GM19240 (cell line): ENCODE results near the gene GGT5.
"Not testable (repeated sequence)": the region's sequence is repeated elsewhere in the genome, so short reads cannot be mapped to it uniquely, and the experiment has no call there.

Experiments used
- DNase-seq: peaks from one replicate; pipeline ENCODE4 v3.0.0; 2011; ENCODE audit warnings: low spot score; ENCODE audit not compliant: insufficient read length

Gene GGT5

GRCh38 chr22:24184057-24184798 is 60.7 kb downstream of the GGT5 start:
- no peak for DNase-seq

GRCh38 chr22:24183321-24184031 is 61.4 kb downstream of the GGT5 start:
- DNase-seq = no peak

GRCh38 chr22:24182900-24183246 is 62.0 kb downstream of the GGT5 start:
- DNase-seq = not testable (repeated sequence)

- DNase-seq = no peak
These were observed 62.6 kb downstream of the GGT5 start for GRCh38 chr22:24181996-24182899.

GRCh38 chr22:24181088-24181995 is 63.5 kb downstream of the GGT5 start, which contains the start of gene SUSD2:
SUSD2 (plus strand) TSS chr22:24181487; CDS start chr22:24181520, 33 bp downstream.
- DNase-seq = no peak

- DNase-seq = no peak
These were observed 64.4 kb downstream of the GGT5 start for GRCh38 chr22:24180316-24181087.

- DNase-seq = no peak
These were observed 65.2 kb downstream of the GGT5 start for GRCh38 chr22:24179478-24180210.

GRCh38 chr22:24178502-24179440 is 66.1 kb downstream of the GGT5 start:
- no peak for DNase-seq

GRCh38 chr22:24178021-24178431 is 66.9 kb downstream of the GGT5 start:
- no peak for DNase-seq

GRCh38 chr22:24177456-24177855 is 67.4 kb downstream of the GGT5 start:
- DNase-seq = no peak

- no peak for DNase-seq
These were observed 67.8 kb downstream of the GGT5 start for GRCh38 chr22:24177045-24177444.

- no peak for DNase-seq
These were observed 68.3 kb downstream of the GGT5 start for GRCh38 chr22:24176630-24177029.

GRCh38 chr22:24176040-24176439 is 68.8 kb downstream of the GGT5 start:
- DNase-seq = no peak

GRCh38 chr22:24175160-24175808 is 69.6 kb downstream of the GGT5 start:
- peak; percentile 71 for DNase-seq

GRCh38 chr22:24171822-24172221 is 73.1 kb downstream of the GGT5 start:
- no peak for DNase-seq

GRCh38 chr22:24170632-24171031 is 74.2 kb downstream of the GGT5 start:
- no peak for DNase-seq

- no peak for DNase-seq
These were observed 74.7 kb downstream of the GGT5 start for GRCh38 chr22:24170188-24170587.
